K562 (cell line): Measurements from ENCODE around the gene NAA15. TPM values are rescaled to one million over a fixed set of nuclear protein-coding genes. Genes with fewer than 3 reads are reported as not detected.

Experiments
- CCAR2 ChIP-seq: fragments of 200-400 bp; formaldehyde crosslinking; IDR thresholded peaks from 2 replicates; pipeline ENCODE4 v1.6.1; 2017; ENCODE audit warnings: mild to moderate bottlenecking, low read depth, low read length
- GTF2B ChIP-seq: IDR thresholded peaks from 2 replicates; pipeline ENCODE4 v1.6.1; 2011; ENCODE audit not compliant: insufficient read length; ENCODE audit errors: extremely low read depth
- HMBOX1 ChIP-seq: sonication (generic); IDR thresholded peaks from 2 replicates; pipeline ENCODE4 v1.6.1; 2016
- JUN ChIP-seq, 2 experiments: sonication (generic) in 1 of 2; formaldehyde crosslinking in 1 of 2; IDR thresholded peaks; 2 replicates each; pipeline versions ENCODE4 v1.6.1 to v1.8.0; 2012 to 2022; ENCODE audit warnings: borderline replicate concordance in 2 of 2, mild to moderate bottlenecking in 2 of 2, improper control_type of control experiment in 1 of 2, low read depth in 1 of 2, low read length in 1 of 2, missing genetic modification reagents in 1 of 2
- REST ChIP-seq, 2 experiments: fragments of 450-650 bp; formaldehyde crosslinking in 1 of 2; IDR thresholded peaks; 2 replicates each; pipeline versions ENCODE4 v1.4.0 to v1.6.1; 2014 to 2020; ENCODE audit warnings: mild to moderate bottlenecking in 2 of 2, borderline replicate concordance in 1 of 2, low read depth in 1 of 2
- TARDBP ChIP-seq: fragments of 450-650 bp; IDR thresholded peaks from 2 replicates; pipeline ENCODE4 v1.6.1; 2016
- TGIF2 ChIP-seq: sonication (generic); formaldehyde crosslinking; IDR thresholded peaks from 2 replicates; pipeline ENCODE4 v1.8.1; 2022; ENCODE audit warnings: mild to moderate bottlenecking, missing genetic modification reagents, moderate library complexity
- U2AF2 ChIP-seq: fragments of 200-400 bp; formaldehyde crosslinking; optimal IDR thresholded peaks from 2 replicates; pipeline ENCODE3; 2017; ENCODE audit warnings: low read depth, mild to moderate bottlenecking, low read length
- ZBED1 ChIP-seq: IDR thresholded peaks from 2 replicates; pipeline ENCODE4 v1.6.1; 2014
- ZBTB11 ChIP-seq, 3 experiments: fragments of 200-800 bp in 1 of 3; fragments of 250-450 bp in 1 of 3; fragments of 450-650 bp in 1 of 3; sonication (Bioruptor Pico) in 1 of 3; sonication (Bioruptor generic) in 1 of 3; formaldehyde crosslinking in 1 of 3; IDR thresholded peaks; 2 replicates each; pipeline versions ENCODE4 v1.6.1 to v1.8.0; 2016 to 2022; ENCODE audit warnings: mild to moderate bottlenecking in 2 of 3, missing genetic modification characterization in 2 of 3, missing compliant biosample characterization in 1 of 3, moderate library complexity in 1 of 3
- ZNF217 ChIP-seq: sonication (generic); formaldehyde crosslinking; IDR thresholded peaks from 2 replicates; pipeline ENCODE4 v1.8.0; 2022; ENCODE audit warnings: mild to moderate bottlenecking, missing genetic modification reagents
- ZSCAN32 ChIP-seq: fragments of 450-650 bp; formaldehyde crosslinking; IDR thresholded peaks from 2 replicates; pipeline ENCODE4 v1.4.0; 2020; ENCODE audit warnings: mild to moderate bottlenecking, moderate library complexity
- polyA plus RNA-seq, 8 experiments: library from polyadenylated mRNA; depleted of rRNA in 4 of 8; stranded (reverse) in 5 of 8; unstranded in 3 of 8; fragments of >200 nt; fragmentation: Nextera tagmentation in 2 of 8; fragmentation: Illumina TruSeq in 1 of 8; extraction: Ambion mirVana in 2 of 8; extraction: Trizol in 1 of 8; gene quantifications; 2 replicates each; pipeline versions ENCODE4 v1.2.1 to v1.2.3, GENCODE V29; 2011 to 2014; ENCODE audit warnings: inconsistent platforms in 1 of 8, missing spikeins in 1 of 8
- total RNA-seq, 7 experiments: library from RNA; depleted of rRNA in 6 of 7; stranded (reverse); fragments of >200 nt in 6 of 7; fragmentation: Illumina TruSeq in 2 of 7; extraction: Trizol in 2 of 7; gene quantifications; 2 replicates each; pipeline versions ENCODE4 v1.2.1 to v1.2.3, GENCODE V29; 2011 to 2021; ENCODE audit warnings: low replicate concordance in 1 of 7

NAA15 gene
- total and polyA plus RNA-seq, 9 of the 15 experiments (the other 6 are each of a cell fraction or from before 2014, with no cell fraction given): 37.8 to 117 (median 63.2) TPM

- TF ChIP-seq ZBTB11 (CRISPR knock-in tag; IDR thresholded peaks at IDR 0.05) (no peak), JUN (IDR thresholded peaks at IDR 0.05; ENCODE audit: borderline replicate concordance, low read depth, low read length) (no peak; the same call in 1 of the 2 replicates), JUN (CRISPR knock-in tag; IDR thresholded peaks at IDR 0.05; ENCODE audit: borderline replicate concordance) (no peak; the same call in 1 of the 2 replicates), CCAR2 (no peak), U2AF2 (no peak), TARDBP (0 out of 2 replicates have a peak, but pooled peaks have one; percentile 17), ZNF217 (CRISPR knock-in tag) (no peak), TGIF2 (CRISPR knock-in tag) (no peak), REST (IDR thresholded peaks at IDR 0.05; ENCODE audit: borderline replicate concordance) (no peak), REST (CRISPR knock-in tag; IDR thresholded peaks at IDR 0.05; ENCODE audit: low read depth) (no peak), ZBED1 (no peak), GTF2B (no peak), HMBOX1 (peak; percentile 74), ZSCAN32 (CRISPR knock-in tag) (no peak)
Measured at GRCh38 chr4:139300431-139301112, 733 bp upstream of the NAA15 start (continued).
